Fibroblast of lung (primary cell): ENCODE measurements around the gene SIN3B. TPM values are rescaled to one million over a fixed set of nuclear protein-coding genes. Genes with fewer than 3 reads are reported as not detected.

Experiments used
- DNase-seq, 2 donors: peaks; one replicate each; pipeline versions ENCODE4 v3.0.0 to v3.0.0-alpha.2; 2010; ENCODE audit warnings: low read depth in 2 of 2
- H2AFZ ChIP-seq: 2 replicates; pipeline ENCODE4 v1.5.1; 2012; ENCODE audit warnings: low read length, control low read depth, inconsistent platforms
- H3K27ac ChIP-seq: 2 replicates; pipeline ENCODE4 v1.5.1; 2011; ENCODE audit warnings: low read length, control low read depth; ENCODE audit not compliant: insufficient read depth
- H3K27me3 ChIP-seq: 2 replicates; pipeline ENCODE4 v1.5.1; 2011; ENCODE audit warnings: mild to moderate bottlenecking, low read length; ENCODE audit not compliant: control insufficient read depth, insufficient read depth
- H3K36me3 ChIP-seq: 2 replicates; pipeline ENCODE4 v1.5.1; 2011; ENCODE audit warnings: low read length; ENCODE audit not compliant: control insufficient read depth, insufficient read depth
- H3K4me1 ChIP-seq: 2 replicates; pipeline ENCODE4 v1.5.1; 2011; ENCODE audit warnings: low read length; ENCODE audit not compliant: control insufficient read depth, insufficient read depth; ENCODE audit errors: extremely low read depth
- H3K4me2 ChIP-seq: 2 replicates; pipeline ENCODE4 v1.5.1; 2011; ENCODE audit warnings: low read length, control low read depth; ENCODE audit not compliant: insufficient read depth; ENCODE audit errors: extremely low read depth
- H3K4me3 ChIP-seq, 4 experiments: fragments of 200-600 bp in 1 of 4; sonication (generic) in 1 of 4; replicated peaks in 1 of 4; 2 replicates each; pipeline ENCODE4 v1.5.1; 2011 to 2016; ENCODE audit warnings: low read length in 4 of 4, low read depth in 3 of 4, mild to moderate bottlenecking in 3 of 4, control low read depth in 2 of 4, inconsistent platforms in 1 of 4, mixed read lengths in 1 of 4; ENCODE audit not compliant: insufficient read depth in 1 of 4; ENCODE audit errors: control extremely low read depth in 1 of 4
- H3K79me2 ChIP-seq: 2 replicates; pipeline ENCODE4 v1.5.1; 2012; ENCODE audit warnings: mild to moderate bottlenecking, low read length, inconsistent platforms; ENCODE audit not compliant: control insufficient read depth, insufficient read depth
- H3K9ac ChIP-seq: 2 replicates; pipeline ENCODE4 v1.5.1; 2011; ENCODE audit warnings: mild to moderate bottlenecking, low read length, control low read depth; ENCODE audit not compliant: insufficient read depth
- H3K9me3 ChIP-seq: 2 replicates; pipeline ENCODE4 v1.5.1; 2012; ENCODE audit warnings: low read depth, low read length; ENCODE audit not compliant: control insufficient read depth, insufficient read depth
- H4K20me1 ChIP-seq: 2 replicates; pipeline ENCODE4 v1.5.1; 2011; ENCODE audit warnings: low read length; ENCODE audit not compliant: control insufficient read depth, insufficient read depth; ENCODE audit errors: extremely low read depth
- EZH2 ChIP-seq: IDR thresholded peaks from 2 replicates; pipeline ENCODE4 v1.5.1; 2012; ENCODE audit warnings: low read length, control low read depth, mild to moderate bottlenecking; ENCODE audit errors: missing control alignments
- polyA plus RNA-seq, 2 donors: library from polyadenylated mRNA; depleted of rRNA in 1 of 2; stranded (reverse) in 1 of 2; unstranded in 1 of 2; fragments of >200 nt; gene quantifications; 2 replicates each; pipeline ENCODE4 v1.2.1, GENCODE V29; 2011 to 2012; ENCODE audit warnings: missing spikeins in 1 of 2
- total RNA-seq: library from RNA; depleted of rRNA; stranded (reverse); fragments of >200 nt; gene quantifications from 2 replicates; pipeline ENCODE4 v1.2.1, GENCODE V29; 2014
- TF ChIP-seq, protein P1 (sequence below), 2 donors: IDR thresholded peaks in 1 of 2; conservative IDR thresholded peaks in 1 of 2; 1 replicate in 1 of 2; 2 replicates in 1 of 2; pipeline ENCODE4 v1.5.1; 2011 to 2012; ENCODE audit warnings: low read length in 2 of 2, control low read depth in 1 of 2, inconsistent platforms in 1 of 2, low read depth in 1 of 2, mild to moderate bottlenecking in 1 of 2

Gene SIN3B
- total and polyA plus RNA-seq, 2 donors (not counting 1 experiment from before 2014, with no cell fraction given): 14.9 to 32.9 TPM

DNA sequence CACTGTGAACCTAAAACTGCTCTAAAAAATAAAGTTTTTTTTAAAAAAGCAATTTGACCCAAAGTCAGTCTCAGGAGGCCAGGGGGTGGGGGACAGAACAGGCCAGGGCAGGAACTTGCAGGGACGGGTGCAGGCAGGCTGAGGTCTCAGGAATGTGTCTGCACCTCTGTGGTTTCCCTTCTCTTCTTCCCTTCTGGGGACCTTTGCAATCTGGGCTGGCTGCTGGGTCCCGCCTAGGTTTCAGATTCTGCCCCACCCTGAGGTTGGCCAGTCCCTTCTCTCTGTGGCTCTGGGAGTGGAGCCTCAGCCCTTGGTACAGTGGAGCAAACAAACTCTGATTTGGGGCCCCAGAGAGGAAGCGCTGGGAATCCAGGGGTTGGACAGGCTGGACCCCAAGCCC lies 54.3 kb downstream of the SIN3B start:
- Histone ChIP-seq H3K36me3 (peaks cover 2% of the 10 kb centered on the region), H3K9ac (no peak overlapping the region), H3K79me2 (no peaks in the 10 kb centered on the region), H3K27me3 (no peaks in the 10 kb centered on the region), H3K4me3 (no peak overlapping the region), H3K9me3 (no peaks in the 10 kb centered on the region), H3K4me1 (no peaks in the 10 kb centered on the region), H3K27ac (no peak overlapping the region), H3K4me2 (no peak overlapping the region), H2AFZ (no peak overlapping the region), H4K20me1 (no peaks in the 10 kb centered on the region)
- DNase-seq: no peak
- TF ChIP-seq EZH2: no peak
- TF ChIP-seq, protein P1, sequence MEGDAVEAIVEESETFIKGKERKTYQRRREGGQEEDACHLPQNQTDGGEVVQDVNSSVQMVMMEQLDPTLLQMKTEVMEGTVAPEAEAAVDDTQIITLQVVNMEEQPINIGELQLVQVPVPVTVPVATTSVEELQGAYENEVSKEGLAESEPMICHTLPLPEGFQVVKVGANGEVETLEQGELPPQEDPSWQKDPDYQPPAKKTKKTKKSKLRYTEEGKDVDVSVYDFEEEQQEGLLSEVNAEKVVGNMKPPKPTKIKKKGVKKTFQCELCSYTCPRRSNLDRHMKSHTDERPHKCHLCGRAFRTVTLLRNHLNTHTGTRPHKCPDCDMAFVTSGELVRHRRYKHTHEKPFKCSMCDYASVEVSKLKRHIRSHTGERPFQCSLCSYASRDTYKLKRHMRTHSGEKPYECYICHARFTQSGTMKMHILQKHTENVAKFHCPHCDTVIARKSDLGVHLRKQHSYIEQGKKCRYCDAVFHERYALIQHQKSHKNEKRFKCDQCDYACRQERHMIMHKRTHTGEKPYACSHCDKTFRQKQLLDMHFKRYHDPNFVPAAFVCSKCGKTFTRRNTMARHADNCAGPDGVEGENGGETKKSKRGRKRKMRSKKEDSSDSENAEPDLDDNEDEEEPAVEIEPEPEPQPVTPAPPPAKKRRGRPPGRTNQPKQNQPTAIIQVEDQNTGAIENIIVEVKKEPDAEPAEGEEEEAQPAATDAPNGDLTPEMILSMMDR (conservative IDR thresholded peaks at IDR 0.05 in 1 of 2, IDR thresholded peaks at IDR 0.05 in 1 of 2; ENCODE audit: low read depth in 1 of 2, low read length in 2 of 2): no peak

GRCh38 chr19:16885166-16885565 lies 56.0 kb downstream of the SIN3B start:
- no peaks in the 10 kb centered on the region for H3K4me1 ChIP-seq
- H2AFZ ChIP-seq: no peak overlapping the region
- H3K27ac ChIP-seq: no peak overlapping the region
- H3K79me2 ChIP-seq: no peaks in the 10 kb centered on the region
- TF ChIP-seq EZH2: no peak
- TF ChIP-seq, protein P1 (conservative IDR thresholded peaks at IDR 0.05 in 1 of 2, IDR thresholded peaks at IDR 0.05 in 1 of 2; ENCODE audit: low read depth in 1 of 2, low read length in 2 of 2): no peak
- H3K9ac ChIP-seq: no peak overlapping the region
- no peaks in the 10 kb centered on the region for H3K9me3 ChIP-seq
- no peak overlapping the region for H3K4me2 ChIP-seq
- H3K36me3 ChIP-seq: no peaks in the 10 kb centered on the region
- H4K20me1 ChIP-seq: no peaks in the 10 kb centered on the region
- no peak overlapping the region for H3K4me3 ChIP-seq
- no peaks in the 10 kb centered on the region for H3K27me3 ChIP-seq
- DNase-seq: no peak

DNA sequence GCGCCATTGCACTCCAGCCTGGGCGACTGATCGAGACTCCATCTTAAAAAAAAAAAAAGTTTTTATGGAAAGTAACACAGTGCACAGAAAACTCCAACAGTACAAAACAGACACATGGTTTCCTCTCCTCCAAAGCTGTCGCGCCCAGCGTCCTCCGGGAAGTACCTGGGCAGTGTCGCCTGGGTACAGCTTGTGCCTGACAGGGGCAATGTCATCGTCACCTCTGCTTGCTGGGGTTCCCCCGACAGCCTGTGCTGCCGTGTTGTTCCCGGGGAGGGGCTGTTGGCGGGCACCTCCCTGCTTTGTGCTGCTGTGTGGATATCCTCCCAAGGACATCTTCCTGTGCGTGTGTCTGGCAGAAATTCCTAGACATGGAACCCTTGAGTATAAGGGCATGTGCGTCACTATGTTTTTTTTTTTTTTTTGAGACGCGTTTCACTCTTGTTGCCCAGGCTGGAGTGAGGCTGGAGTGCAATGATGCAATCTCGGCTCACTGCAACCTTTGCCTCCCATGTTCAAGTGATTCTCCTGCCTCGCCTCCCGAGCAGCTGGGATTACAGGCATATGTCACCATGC lies 57.2 kb downstream of the SIN3B start:
- H3K9me3 ChIP-seq: no peaks in the 10 kb centered on the region
- TF ChIP-seq EZH2: no peak
- TF ChIP-seq, protein P1 (conservative IDR thresholded peaks at IDR 0.05 in 1 of 2, IDR thresholded peaks at IDR 0.05 in 1 of 2; ENCODE audit: low read depth in 1 of 2, low read length in 2 of 2): no peak
- peak; percentile 36 to 87 for DNase-seq
- no peak overlapping the region for H2AFZ ChIP-seq
- H3K27ac ChIP-seq: no peak overlapping the region
- no peak overlapping the region for H3K4me2 ChIP-seq
- H4K20me1 ChIP-seq: no peaks in the 10 kb centered on the region
- H3K9ac ChIP-seq: no peak overlapping the region
- H3K4me1 ChIP-seq: no peaks in the 10 kb centered on the region
- no peaks in the 10 kb centered on the region for H3K79me2 ChIP-seq
- no peak overlapping the region for H3K4me3 ChIP-seq
- no peaks in the 10 kb centered on the region for H3K36me3 ChIP-seq
- H3K27me3 ChIP-seq: no peaks in the 10 kb centered on the region
